Glutamatergic neuron (in vitro differentiated cells): ENCODE data around the gene AMZ1. TPM values are rescaled to one million over a fixed set of nuclear protein-coding genes. Genes with fewer than 3 reads are reported as not detected.

Experiments
- DNase-seq: peaks from one replicate; pipeline ENCODE4 v3.0.0; 2022
- H3K27ac Mint-ChIP-seq: one replicate; pipeline ENCODE4 v1.8.0; 2020; ENCODE audit warnings: mild to moderate bottlenecking, mixed read lengths, inconsistent platforms; ENCODE audit not compliant: unreplicated experiment
- H3K27me3 Mint-ChIP-seq: one replicate; pipeline ENCODE4 v1.8.0; 2020; ENCODE audit warnings: mild to moderate bottlenecking, moderate library complexity, mixed read lengths, inconsistent platforms; ENCODE audit not compliant: unreplicated experiment
- H3K36me3 Mint-ChIP-seq: one replicate; pipeline ENCODE4 v1.8.0; 2020; ENCODE audit warnings: mild to moderate bottlenecking, mixed read lengths, inconsistent platforms; ENCODE audit not compliant: unreplicated experiment
- H3K4me1 Mint-ChIP-seq: one replicate; pipeline ENCODE4 v1.8.0; 2020; ENCODE audit warnings: mild to moderate bottlenecking, low read depth, mixed read lengths, inconsistent platforms; ENCODE audit not compliant: unreplicated experiment
- H3K4me3 Mint-ChIP-seq: one replicate; pipeline ENCODE4 v1.8.0; 2020; ENCODE audit warnings: mild to moderate bottlenecking, mixed read lengths, inconsistent platforms; ENCODE audit not compliant: unreplicated experiment
- H3K9me3 Mint-ChIP-seq: one replicate; pipeline ENCODE4 v1.8.0; 2020; ENCODE audit warnings: mild to moderate bottlenecking, moderate library complexity, mixed read lengths, inconsistent platforms; ENCODE audit not compliant: unreplicated experiment
- total RNA-seq: library from RNA; stranded (reverse); fragmentation: NEBNext Ultra II Directional; extraction: Animal tissue kit (Norgen Biotek cat#: 25700); gene quantifications from one replicate; pipeline ENCODE4 v1.2.1, GENCODE V29; 2021; ENCODE audit not compliant: unreplicated experiment
- TF ChIP-seq, protein P1 (sequence below): fragments of 200-600 bp; sonication (generic); IDR thresholded peaks from one replicate; pipeline ENCODE4 v1.5.0; 2021; ENCODE audit not compliant: partially characterized antibody, unreplicated experiment

AMZ1 gene
- total RNA-seq, 1 donor from 2014 or later, result 0.15 TPM

GRCh38 chr7:2647594-2648172 lies 40.3 kb upstream of the AMZ1 start:
- H3K27ac Mint-ChIP-seq, result no peak overlapping the region
- H3K9me3 Mint-ChIP-seq, result peaks cover 4% of the 10 kb centered on the region
- peaks cover 4% of the 10 kb centered on the region for H3K27me3 Mint-ChIP-seq
- TF ChIP-seq, protein P1, sequence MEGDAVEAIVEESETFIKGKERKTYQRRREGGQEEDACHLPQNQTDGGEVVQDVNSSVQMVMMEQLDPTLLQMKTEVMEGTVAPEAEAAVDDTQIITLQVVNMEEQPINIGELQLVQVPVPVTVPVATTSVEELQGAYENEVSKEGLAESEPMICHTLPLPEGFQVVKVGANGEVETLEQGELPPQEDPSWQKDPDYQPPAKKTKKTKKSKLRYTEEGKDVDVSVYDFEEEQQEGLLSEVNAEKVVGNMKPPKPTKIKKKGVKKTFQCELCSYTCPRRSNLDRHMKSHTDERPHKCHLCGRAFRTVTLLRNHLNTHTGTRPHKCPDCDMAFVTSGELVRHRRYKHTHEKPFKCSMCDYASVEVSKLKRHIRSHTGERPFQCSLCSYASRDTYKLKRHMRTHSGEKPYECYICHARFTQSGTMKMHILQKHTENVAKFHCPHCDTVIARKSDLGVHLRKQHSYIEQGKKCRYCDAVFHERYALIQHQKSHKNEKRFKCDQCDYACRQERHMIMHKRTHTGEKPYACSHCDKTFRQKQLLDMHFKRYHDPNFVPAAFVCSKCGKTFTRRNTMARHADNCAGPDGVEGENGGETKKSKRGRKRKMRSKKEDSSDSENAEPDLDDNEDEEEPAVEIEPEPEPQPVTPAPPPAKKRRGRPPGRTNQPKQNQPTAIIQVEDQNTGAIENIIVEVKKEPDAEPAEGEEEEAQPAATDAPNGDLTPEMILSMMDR, result no peak
- H3K4me1 Mint-ChIP-seq, result peaks cover 19% of the 10 kb centered on the region
- H3K36me3 Mint-ChIP-seq, result no peaks in the 10 kb centered on the region
- DNase-seq, result no peak
- H3K4me3 Mint-ChIP-seq, result no peak overlapping the region

DNA sequence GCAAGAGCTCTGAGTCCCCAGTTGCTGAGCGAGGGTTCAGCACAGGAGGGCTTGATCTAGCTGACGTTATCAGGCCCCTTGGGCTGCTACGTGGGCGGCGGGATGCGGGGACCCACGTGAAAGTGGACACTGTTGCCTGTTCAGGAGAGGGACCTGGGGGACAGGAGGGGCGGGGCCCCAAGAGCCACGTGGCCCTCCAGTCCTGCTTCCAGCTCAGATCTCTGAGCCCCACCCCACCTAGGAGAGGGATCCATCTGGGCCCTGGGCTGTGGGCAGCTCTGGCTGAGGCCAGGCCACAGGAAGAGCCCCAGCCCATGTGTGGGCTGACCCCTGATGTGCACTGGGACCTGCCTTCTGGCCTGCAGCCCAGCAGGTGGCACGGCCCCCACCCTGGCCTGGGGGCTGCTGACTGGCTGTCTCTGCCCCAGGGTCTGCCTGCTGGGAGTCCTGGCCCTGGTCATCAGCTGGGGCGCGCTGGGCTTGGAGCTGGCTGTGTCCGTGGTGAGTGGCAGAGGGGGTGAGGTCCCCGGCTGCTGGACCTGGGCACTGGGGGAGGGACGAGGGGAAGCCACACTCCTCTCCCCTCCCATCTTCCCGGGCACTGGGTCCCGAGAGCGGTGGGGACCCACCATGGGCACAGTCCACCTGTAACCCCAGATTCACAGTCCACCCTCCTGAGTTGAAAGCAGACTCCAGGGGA lies 38.7 kb upstream of the AMZ1 start:
- Mint-ChIP-seq H3K9me3 (peaks cover 4% of the 10 kb centered on the region), H3K27ac (no peak overlapping the region), H3K36me3 (no peaks in the 10 kb centered on the region), H3K4me3 (no peak overlapping the region), H3K4me1 (peaks cover 19% of the 10 kb centered on the region), H3K27me3 (peaks cover 6% of the 10 kb centered on the region)
- no peak for DNase-seq
- TF ChIP-seq, protein P1, result no peak

DNA sequence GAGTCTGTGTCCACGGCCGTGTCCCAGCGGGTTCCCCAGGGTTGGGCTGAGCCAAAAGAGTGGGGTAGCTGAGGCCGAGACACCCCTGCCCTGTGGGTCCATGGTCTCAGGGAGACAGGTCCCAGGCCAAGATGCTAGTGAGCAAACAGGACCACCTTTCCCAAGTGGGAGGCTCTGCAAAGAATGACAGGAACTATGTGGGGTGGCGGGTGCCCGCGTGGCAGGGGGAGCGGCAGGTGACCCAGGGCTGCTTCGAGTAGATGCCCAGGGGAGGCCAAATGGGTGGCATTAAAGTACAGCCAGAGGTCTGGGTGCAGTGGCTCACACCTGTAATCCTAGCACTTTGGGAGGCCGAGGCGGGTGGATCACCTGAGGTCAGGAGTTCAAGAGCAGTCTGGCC lies 38.0 kb upstream of the AMZ1 start:
- Mint-ChIP-seq H3K36me3 (no peaks in the 10 kb centered on the region), H3K27ac (peak overlapping the region; percentile 33), H3K4me1 (peaks cover 16% of the 10 kb centered on the region), H3K27me3 (peaks cover 6% of the 10 kb centered on the region), H3K9me3 (peaks cover 4% of the 10 kb centered on the region), H3K4me3 (no peak overlapping the region)
- TF ChIP-seq, protein P1, result no peak
- no peak for DNase-seq

GRCh38 chr7:2650451-2650850 lies 37.6 kb upstream of the AMZ1 start:
- Mint-ChIP-seq H3K9me3 (peaks cover 4% of the 10 kb centered on the region), H3K4me1 (peaks cover 12% of the 10 kb centered on the region), H3K27ac (peak overlapping the region; percentile 33), H3K36me3 (no peaks in the 10 kb centered on the region), H3K4me3 (no peak overlapping the region), H3K27me3 (peaks cover 5% of the 10 kb centered on the region)
- TF ChIP-seq, protein P1, result no peak
- no peak for DNase-seq

DNA sequence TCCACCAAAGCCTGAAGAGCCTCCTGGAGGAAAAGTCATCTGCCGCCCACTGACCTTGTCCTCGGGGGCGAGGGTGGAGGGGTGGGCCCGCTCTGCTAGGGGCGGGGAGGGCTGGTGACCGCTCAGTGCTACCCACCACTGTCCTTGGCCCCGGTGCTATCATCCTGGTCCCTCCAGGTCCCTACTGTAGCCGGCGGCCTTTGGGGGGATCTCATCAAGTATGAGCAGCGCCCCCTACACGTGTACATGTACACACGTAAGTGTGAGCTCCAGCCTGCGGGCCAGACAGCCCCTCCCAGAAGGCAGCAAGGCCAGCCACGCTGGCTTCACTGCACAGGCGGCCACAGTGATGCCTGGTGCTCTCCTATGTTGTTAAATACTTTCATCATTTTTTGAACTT lies 36.7 kb upstream of the AMZ1 start:
- H3K36me3 Mint-ChIP-seq, result no peaks in the 10 kb centered on the region
- peaks cover 4% of the 10 kb centered on the region for H3K9me3 Mint-ChIP-seq
- DNase-seq, result no peak
- peaks cover 12% of the 10 kb centered on the region for H3K4me1 Mint-ChIP-seq
- no peak overlapping the region for H3K4me3 Mint-ChIP-seq
- TF ChIP-seq, protein P1, result peak; percentile 22
- peaks cover 5% of the 10 kb centered on the region for H3K27me3 Mint-ChIP-seq
- H3K27ac Mint-ChIP-seq, result no peak overlapping the region
